Superior temporal gyrus (tissue), 1 donor: ENCODE measurements around the gene CRACR2A.

ENCODE experiments used
- DNase-seq: peaks from one replicate; pipeline ENCODE4 v3.0.0-alpha.2; 2016; ENCODE audit errors: extremely low spot score

The CRACR2A gene

DNA sequence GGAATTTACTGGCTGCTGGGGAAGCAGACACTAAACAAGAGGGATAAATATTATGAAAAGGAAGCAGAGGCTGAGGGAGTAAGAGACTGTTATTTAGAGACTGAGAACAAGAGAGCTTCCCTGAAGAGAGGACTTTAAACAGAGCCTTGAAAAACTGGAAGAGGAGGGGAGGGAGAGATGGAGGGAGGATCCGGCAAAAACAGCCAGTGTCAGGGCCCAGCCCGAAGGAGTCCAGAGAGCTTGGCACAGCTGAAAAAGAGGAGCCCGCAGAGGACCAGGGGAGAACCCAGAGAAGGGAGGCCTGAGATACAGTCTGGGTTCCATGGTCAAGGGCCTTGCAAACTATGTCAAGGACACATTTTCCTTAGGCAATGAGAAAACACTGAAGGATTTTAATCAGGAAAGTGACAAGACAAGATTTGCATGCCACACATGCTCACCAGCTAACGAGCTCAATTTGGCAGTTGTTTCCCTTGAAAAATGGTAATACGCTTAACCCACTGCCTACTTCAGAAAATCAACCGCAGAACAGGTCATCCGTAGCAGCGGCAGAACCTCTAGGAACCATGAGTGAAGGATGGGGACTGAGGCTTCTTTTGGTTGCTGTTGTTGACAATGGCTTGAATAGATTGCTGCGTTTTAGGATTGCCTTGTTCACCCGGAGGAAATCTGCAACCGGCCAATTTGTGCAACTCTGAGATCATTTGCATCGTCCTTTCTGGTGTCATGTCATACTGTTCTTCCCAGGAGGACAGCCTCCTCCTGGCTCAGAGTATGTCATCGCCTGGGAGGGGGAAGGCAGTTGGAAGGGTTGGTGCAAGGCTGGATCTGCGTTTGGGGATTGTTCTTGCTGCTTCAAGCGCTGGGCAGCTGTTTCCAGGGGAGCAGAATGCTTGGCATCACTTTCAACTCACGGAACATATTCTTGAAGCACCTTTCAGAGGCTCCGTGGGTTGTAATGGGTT is 153.7 kb downstream of the CRACR2A start:
- no peak for DNase-seq

DNA sequence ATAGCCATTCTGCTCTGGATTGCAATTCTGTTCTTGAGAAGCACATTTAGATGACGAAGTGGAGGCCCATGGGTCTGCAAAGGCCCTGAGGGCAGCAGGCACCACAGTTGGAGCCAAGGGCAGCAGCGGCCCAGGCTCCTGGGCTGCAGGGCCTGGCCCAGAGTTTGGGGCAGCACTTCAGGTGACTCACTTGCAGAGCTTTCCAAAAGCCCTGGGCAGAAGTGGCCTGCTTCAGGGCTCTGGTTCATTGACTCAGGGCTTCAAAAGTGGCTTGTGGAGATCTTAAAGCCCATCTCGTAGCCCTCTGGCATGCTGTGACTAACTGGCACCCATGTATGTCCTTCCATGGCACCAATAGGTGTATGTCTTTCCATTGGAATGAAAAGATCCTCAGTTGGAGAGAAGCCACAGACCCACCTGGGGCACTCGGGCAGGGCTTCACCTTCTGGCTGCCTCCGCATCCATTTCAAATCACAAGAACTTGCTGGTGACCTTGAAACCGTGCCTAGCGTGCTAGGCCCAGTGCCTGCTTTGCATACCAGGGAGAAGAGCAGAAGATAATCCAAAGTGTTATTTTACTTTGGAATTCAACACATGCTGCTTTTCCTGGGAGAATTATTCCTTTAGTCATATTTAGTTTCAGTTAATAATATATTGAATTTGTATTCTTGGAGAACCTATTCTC is 155.2 kb downstream of the CRACR2A start:
- DNase-seq: no peak

DNA sequence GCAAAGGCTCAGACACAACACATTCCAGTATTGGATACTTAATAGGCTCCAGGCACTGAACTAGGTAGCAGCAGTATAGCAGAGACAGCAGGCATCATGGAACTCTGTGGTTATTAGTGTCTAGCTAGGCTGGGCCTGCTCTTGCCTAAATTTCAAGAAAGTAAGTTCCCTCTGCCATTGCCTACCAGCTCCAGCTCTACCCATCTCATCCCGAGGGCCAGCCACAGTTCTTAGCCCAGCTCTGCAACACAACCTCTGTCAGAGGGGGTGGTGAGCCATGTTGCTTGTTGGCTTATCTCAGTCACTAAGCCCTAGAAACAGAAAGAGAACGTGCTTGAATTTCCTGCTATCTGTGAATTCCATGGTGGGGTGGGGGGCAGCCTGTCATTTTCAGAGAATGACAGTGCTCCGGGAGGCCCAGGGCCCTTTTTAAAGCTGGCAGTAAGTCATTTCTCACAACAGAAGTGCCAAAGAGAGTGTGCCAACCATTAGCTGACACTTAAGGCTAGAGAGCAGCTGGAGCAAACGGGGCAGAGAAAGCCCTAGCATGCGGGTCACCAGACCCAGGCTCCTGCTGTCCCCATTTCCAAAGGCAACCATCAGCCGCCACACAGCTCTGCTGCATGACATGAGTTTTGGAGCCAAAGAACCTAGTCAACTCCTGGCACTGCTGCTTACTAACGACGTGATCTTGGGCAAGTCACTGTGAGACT is 156.1 kb downstream of the CRACR2A start:
- no peak for DNase-seq

DNA sequence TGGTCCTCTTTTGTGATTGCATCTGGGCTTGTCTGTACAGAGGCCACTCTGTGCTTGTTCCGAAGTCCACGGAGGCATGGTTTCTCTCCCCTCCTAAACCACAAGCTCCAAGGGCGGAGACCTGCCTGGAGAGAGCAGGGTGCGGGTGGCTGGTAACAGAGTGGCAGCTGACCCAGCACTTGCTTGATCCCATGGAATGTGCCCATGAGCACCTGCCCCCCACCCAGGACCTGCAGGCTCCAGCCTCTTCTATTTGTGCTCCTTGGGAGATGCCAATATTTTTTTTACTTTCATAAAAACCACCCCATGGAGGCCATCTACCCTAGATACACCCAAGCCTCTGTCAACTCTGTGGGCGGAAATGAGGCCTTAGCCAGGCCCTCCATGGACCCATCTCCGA is 157.2 kb downstream of the CRACR2A start:
- no peak for DNase-seq

DNA sequence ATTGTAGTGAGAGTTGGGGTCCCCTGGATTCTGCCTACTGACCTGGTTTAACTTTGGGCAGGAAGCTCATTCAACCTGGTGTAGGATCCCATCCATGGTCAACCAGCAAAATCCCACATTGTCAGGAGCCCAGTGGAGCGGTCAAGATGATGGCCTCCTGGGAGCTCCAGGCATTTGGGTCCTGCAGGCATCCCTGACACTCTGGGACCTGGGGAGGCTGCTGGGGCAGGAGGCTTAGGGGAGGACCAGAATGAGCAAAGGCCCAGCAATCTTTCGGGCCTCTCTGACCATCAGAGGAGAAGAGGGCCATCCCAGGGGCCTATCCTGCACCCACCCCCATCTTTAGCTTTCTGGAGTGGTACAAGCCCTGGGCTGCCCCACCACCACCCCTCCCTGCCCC is 157.9 kb downstream of the CRACR2A start:
- no peak for DNase-seq

DNA sequence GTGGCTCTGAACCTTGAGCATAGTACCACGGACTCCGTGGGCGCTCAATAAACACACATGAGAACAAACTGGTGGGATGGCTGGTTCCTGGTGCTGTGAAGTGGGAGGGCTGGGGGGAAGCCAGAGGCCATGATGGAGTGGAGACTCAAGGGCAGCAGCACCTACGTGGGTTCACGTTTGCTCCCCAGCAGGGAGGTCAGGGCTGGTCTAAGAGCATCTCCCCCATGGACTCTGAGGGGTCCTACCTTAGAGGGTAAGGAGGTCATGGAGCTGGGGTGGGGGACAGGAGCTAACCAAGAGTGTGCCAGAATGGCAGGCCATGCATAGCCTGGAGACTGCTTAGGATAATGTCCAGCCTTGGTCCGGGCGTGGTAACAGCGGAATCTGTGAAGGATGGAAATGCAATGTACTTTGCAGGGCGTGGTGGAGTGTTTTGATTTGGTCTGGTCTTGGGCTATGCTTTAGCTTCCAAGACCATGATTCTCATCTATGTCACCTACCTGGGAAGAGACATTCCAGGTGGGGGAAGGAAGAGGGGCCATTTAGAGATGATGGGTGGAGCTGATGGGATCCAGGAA is 158.9 kb downstream of the CRACR2A start:
- no peak for DNase-seq

DNA sequence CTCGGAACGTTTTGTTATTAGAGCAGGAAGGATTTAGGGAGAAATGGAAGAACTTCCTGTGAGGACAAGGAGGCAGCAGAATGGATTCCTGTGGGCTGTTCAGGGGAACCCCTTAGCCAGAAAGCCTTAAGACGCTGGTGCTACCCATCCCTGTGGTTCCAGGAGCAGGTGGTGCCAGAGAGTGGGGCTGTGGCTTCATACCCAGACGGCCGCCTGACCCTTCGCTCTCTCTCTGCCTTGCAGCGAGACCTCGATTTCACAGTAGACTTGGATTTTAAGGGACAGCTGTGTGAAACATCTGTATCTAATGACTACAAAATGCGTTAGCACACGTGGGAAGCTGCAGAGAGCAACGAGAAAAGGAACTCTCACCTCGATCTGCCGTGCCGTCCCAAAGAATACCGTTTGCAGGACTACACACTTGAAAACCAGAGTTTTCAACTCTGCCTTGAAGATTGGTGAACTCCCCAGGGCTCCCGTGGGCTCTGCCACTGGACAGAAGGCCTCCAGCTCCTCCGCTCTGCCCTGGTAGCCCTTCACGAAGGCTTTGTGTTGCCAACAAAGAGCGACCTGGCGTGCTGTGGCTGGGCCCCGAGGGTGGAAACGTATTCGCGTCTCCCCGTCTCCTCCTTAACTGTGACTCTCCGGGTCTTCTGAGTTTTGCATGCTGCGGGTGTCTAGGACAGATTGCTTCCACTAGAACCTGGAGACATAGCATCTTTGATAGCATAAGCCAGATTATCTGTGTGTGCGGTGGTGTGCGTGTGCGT is 159.9 kb downstream of the CRACR2A start:
- DNase-seq: no peak

DNA sequence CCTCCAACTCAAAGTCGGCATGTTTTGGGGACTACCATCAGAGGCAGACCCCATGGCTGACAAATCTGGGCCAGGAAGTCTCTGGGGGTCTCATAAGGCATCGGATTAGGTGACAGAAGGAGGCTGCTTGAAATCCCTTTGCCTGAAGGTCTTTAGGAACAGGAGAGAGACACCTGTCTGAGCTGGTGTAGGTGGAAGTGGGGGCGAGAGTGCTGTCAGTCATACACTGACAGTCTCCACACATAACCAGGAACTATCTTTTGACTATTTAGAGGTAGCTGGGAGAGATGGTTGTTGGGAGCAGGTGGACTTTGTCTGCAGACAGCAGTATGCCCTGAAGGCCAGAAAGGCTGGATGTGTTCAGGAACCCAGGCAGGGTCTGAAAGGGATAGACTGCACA is 163.2 kb downstream of the CRACR2A start:
- DNase-seq: no peak

DNA sequence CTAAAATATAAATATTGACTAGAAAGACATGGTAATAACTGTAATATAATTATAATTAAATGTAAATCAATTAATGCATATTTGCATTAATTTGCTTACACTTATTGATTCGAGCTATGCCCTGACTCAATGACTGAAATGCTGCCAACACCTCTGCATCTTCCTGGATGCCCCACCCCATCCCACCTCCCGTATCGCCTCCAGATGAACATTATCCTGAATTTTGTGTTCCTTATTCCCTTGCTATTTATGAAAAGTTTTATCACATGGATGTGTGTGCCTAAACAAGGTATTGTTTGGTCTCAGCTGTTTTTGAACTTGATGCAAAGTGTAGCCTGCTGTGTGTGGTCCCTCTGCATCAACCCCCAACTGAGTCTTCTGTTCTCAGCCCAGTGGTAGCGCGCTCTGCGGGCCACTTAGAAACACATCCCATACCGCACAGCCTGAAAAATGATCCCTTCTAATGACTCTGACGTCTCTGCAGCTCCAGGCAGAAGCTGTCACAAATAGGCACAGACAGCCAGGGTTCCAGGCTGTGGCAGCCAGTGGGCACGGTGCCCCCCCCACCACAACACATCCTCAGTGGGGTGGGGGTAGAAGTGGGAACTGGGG is 165.4 kb downstream of the CRACR2A start:
- no peak for DNase-seq

DNA sequence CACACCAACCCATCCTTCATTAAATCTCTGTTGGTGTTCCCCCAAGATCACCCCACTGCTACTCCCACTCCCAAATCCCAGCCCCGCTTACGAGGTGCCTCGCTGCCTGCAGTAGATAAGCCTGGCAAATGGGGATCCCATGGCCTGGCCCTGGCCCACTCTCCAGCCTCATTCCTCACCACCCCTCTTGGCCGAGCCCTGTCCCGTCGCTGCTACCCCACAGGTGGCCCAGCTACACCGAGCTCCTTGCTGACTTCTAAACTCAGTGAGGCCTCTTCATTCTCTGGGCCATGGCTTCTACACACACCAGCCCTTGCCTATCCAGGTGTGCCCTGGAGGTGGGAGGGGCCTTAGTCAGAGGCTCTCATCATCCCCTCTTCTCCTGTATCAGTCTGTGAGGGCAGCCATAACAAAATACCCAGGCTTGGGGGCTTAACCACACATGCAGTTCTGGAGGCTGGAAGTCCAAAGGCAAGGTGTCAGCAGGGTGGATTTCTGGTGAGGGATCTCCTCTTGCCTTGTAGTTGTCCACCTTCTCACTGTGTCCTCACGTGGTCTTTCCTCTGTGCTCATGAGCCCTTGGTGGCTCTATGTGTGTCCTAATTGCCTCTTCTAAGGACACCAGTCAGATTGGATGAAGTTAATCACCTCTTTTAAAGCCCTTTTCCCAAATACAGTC is 169.1 kb downstream of the CRACR2A start:
- no peak for DNase-seq

DNA sequence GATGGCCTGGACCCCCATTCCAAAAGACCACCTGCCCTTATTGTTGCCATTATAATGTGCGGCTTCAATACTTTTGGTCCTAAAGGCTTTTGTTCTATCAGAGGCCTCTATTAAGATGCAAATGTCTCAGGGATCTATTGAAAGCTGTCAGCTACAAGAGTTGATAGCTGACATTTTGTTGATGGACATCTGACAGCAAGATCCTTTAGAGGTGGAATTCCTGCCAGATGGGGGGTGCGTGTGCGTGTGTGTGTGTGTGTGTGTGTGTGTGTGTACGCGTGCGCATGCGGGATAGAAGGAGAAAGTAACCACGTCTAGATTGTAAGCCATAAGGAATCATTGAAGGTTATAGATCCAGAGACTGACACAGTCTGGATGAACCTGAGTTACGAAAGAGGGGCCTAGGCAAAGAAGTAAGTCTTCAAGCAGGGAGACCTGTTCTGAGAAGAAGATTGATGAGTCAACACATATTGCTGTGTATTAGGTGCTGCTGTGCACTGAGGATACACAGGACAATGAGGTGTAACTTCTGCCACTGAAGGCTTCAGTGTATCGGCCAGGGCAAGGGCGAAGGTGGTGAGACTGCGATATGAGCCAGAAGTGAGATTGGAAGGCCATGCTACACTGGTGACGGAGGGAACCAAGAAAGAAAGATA is 172.7 kb downstream of the CRACR2A start:
- no peak for DNase-seq

DNA sequence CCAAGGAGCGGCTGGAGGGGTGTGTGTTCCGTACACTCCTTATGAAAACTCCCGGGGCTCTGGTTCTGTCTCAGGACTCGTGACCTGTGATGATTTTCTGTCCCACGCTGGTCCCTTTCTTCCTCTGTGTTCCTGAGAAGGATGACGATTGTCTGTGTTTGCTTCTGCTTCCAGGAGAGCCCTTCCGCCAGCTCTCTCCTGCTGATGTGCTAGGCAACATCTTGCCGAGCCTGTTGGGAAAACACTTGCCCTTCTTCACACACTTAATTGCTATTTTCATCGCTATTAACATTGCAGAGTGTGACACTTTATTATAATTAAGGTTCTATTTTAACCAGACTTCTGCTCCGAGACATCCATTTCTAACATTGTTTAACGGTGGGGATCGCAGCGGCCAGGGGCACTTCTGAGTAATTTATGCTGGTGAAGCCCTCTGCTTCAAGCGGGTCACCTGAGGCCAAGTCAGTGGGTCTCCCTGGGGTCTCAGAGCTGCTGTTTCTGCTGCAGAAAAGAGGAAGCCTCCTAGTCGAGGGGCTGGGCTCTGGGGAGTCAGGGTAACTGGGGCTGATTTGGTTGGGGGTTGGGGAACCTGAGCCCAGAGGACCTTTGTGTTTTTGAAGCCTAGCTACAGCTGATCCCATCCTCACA is 173.3 kb downstream of the CRACR2A start:
- no peak for DNase-seq

DNA sequence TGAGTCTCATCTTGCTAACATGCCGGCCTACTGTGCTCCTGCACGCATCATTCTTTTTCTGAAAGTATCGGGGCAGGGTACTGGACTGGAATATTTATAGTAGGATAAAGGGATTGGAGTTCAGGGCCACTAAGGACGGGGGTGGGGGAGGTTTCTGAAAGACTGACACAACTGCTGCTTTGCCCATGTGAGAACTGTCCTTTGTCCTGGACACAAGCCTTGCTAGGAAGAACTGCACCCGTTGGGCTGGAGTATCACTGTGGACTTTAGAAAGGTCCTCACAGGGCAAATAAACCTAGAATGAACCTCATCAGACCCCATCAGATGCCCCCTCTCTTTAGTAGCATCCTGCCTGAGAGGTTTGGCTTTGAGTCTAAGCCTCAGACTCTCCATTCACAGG is 174.4 kb downstream of the CRACR2A start:
- DNase-seq: no peak

DNA sequence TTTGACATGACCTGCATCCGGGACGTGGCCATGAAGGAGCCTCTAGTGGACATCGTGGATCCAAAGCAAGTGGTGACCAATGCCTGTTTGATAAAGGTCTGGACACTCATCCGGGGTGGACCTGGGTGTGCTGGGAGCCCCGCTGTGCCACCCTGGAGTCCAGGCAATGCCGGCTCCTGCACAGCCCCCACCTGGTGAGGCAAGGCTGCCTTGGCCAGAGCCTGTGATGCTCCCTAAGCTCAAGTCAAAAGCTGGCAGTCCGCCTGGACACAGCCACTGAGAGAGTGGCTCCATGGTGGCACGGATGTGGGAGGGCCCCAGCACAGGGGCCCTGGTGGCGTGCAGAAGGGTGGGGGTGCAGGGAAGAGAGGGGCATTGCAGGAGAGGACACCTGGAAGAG is 176.0 kb downstream of the CRACR2A start:
- no peak for DNase-seq

DNA sequence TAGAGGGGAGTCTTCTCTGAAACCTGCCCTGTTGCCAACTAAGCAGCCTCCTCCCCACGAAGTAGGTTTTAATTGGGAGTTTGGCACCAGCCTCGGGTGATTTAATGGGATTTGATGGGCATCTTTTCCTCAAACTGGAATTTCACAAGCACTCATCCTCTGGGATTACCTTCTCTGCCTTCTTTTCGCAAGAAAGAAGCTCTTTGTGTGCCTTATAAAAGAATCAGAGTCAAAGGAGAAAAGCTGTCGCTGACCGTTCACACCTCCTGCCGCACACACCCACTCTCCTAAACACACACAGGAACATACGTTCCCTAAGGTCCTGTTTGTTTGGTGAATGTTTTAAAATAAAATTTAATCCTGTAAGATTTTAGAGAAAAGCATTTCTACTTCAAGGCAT is 177.9 kb downstream of the CRACR2A start:
- peak; percentile 24 for DNase-seq

DNA sequence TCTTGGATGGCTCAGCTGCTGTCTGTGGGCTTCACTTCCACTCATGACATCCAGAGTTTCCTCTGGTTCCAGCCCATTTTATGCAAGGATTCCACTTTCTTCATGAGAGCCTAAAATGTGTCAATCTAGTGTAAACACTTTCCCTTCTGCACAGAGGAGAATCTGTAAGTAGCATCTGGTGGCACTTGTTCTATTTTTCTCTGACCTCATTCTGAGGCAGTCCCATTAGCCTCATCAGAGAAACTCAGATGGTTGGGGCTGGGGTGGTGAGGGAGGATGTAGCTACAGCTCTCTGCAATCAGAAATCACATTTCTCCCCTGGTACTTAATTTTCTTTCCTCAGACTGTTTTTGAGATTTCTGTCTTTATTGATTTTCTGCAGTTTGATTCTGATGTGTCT is 180.3 kb downstream of the CRACR2A start:
- DNase-seq: no peak

DNA sequence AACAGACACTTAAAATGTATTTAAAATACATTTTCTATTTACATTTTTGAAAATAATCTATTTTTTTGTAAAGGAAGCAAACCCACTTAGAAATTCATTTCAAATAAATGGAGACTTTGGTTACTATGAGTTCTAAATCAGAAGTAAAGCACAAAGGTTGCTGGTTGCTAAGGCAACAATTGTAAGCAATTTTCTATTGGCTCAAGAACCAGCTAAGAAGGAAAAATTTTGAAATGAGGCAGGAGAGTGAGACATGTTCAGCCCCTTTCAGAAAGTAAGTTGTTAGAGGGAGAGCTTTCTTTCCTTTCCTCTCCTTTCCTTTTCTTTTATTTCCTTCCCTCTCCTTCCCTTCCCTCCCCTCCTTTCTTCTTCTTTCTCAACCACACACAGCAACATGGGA is 181.2 kb downstream of the CRACR2A start:
- no peak for DNase-seq

DNA sequence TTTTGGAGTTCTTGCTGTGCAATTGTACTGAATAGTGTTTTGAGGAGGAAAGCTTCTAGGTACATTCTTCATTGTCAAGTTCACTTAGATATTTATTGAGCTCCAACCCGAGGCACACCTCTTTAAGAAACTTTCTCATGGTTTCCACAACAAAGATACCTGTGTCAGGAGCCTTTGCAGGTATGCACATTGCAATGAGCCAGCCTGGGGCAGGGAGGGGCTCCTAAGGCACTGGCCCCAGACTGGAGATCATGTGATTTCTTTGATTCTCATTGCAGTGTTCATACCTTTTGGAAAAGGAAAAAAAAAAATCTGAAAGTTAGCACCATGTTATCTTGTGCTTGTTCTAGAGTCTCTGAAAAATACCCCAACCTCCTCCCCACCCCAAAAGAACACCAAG is 181.6 kb downstream of the CRACR2A start:
- no peak for DNase-seq

DNA sequence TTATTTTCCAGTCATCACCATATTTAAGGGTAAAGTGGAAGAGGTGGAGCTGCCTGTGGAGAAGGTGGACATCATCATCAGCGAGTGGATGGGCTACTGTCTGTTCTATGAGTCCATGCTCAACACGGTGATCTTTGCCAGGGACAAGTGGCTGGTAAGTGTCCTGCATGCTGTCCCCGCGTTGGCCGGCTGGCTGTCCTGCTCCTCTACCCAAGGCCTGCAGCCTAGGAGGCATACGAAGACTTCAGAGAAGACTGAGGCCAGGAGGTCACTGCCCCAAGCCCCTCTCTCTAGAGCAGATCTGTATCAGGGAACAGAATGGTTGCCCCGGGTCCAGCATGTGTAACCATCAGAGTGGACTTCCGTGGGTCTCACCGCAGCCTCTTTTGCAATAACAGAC is 184.2 kb downstream of the CRACR2A start:
- no peak for DNase-seq
